ENCODE results near the gene IDH1.

The IDH1 gene

GRCh38 chr2:208208335-208209085 is 46.4 kb downstream of the IDH1 start:
- no peak for FAIRE-seq

GRCh38 chr2:208207769-208208168 is 47.1 kb downstream of the IDH1 start:
- no peak for FAIRE-seq

GRCh38 chr2:208204166-208204565 is 50.7 kb downstream of the IDH1 start:
- no peak for FAIRE-seq

- no peak for FAIRE-seq
These were observed 59.3 kb downstream of the IDH1 start for GRCh38 chr2:208195531-208195930.

- FAIRE-seq, result no peak
These were observed 62.1 kb downstream of the IDH1 start for GRCh38 chr2:208192611-208193236.

- no peak for FAIRE-seq
These were observed 64.9 kb downstream of the IDH1 start, which contains the start of gene C2orf80 for GRCh38 chr2:208189810-208190503. Gene C2orf80 (minus strand): TSS chr2:208190030. CDS start chr2:208186986, 3,044 bp downstream.

- FAIRE-seq, result no peak
These were observed 65.6 kb downstream of the IDH1 start for GRCh38 chr2:208189069-208189809.

- FAIRE-seq, result no peak
These were observed 68.0 kb downstream of the IDH1 start for GRCh38 chr2:208186893-208187292.

GRCh38 chr2:208186465-208186864 is 68.4 kb downstream of the IDH1 start:
- no peak for FAIRE-seq
